Measurements from ENCODE around the gene SRP68.

- TF ChIP-seq CTCF (IDR thresholded peaks at IDR 0.05) (no peak), EZH2phosphoT487 (IDR thresholded peaks at IDR 0.05) (no peak)
Measured at GRCh38 chr17:76040376-76040775, 31.9 kb downstream of the SRP68 start.

Measured in neural progenitor cell (in vitro differentiated cells).